Measurements from ENCODE around the gene GMPR. TPM values are rescaled to one million over a fixed set of nuclear protein-coding genes. Genes with fewer than 3 reads are reported as not detected.
A peak's percentile ranks its signal among the peaks of the same experiment; 100 is the strongest.

The GMPR gene
- total RNA-seq, 1 experiment from 2014 or later: 24.0 TPM

DNA sequence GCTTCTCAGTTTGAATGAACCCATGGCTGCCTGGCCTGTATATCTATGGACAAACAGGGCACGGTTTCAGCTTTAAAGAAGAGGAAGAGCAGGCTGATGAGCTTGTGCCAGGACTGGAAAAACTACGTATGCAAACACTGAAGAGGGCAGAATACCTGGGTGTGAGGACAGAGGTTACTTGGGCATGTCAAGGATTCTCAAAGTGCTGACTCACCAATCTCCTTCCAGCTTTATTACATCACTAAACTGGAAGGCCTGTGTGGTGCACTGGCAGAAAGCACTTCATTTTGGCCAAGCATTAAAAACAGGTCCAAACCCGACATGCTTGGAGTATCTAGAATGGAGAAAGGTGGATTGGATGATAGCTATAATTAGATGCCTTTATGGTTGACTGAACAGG lies 95.2 kb downstream of the GMPR start:
- Histone ChIP-seq H2AFZ (ENCODE audit: low read depth, low read length, poor library complexity, severe bottlenecking) (no peak overlapping the region), H3K4me3 (replicated peaks in 1 of 2; ENCODE audit: low read depth in 1 of 2, low read length in 2 of 2) (no peak overlapping the region), H3K9me2 (ENCODE audit: insufficient read depth) (no peaks in the 10 kb centered on the region), H3K27me3 (ENCODE audit: insufficient read depth, low read length) (no peaks in the 10 kb centered on the region), H3K36me3 (ENCODE audit: control insufficient read depth in 1 of 2, insufficient read depth in 2 of 2, low read length in 2 of 2) (no peaks in the 10 kb centered on the region), H4K20me1 (ENCODE audit: insufficient read depth) (no peaks in the 10 kb centered on the region), H3K4me1 (ENCODE audit: control insufficient read depth in 1 of 2, insufficient read depth in 2 of 2, low read length in 2 of 2) (peaks cover 8 to 40% of the 10 kb centered on the region in 2 experiments; a peak in 3 of 4 replicates), H3K9ac (ENCODE audit: low read length) (no peak overlapping the region), H3K4me2 (ENCODE audit: low read length) (peak overlapping the region; percentile 17), H3K27ac (ENCODE audit: low read depth, low read length) (no peak overlapping the region), H3K79me2 (ENCODE audit: insufficient read depth, low read length) (no peaks in the 10 kb centered on the region), H3K9me3 (ENCODE audit: control insufficient read depth in 1 of 2, insufficient read depth in 1 of 2, low read depth in 1 of 2, low read length in 2 of 2) (no peaks in the 10 kb centered on the region)
- TF ChIP-seq FOSL1 (IDR thresholded peaks at IDR 0.05; ENCODE audit: low read depth) (0 out of 2 replicates have a peak, but pooled peaks have one; percentile 33), CBX3 (IDR thresholded peaks at IDR 0.05; ENCODE audit: low read depth) (no peak), TCF7L2 (IDR thresholded peaks at IDR 0.05; ENCODE audit: borderline replicate concordance, extremely low read depth, insufficient read depth, insufficient read length) (no peak), SP1 (IDR thresholded peaks at IDR 0.05; ENCODE audit: low read depth) (no peak), SRF (IDR thresholded peaks at IDR 0.05; ENCODE audit: low read depth) (no peak), EZH2 (IDR thresholded peaks at IDR 0.05) (no peak), RAD21 (IDR thresholded peaks at IDR 0.05; ENCODE audit: low read depth) (no peak)
- TF ChIP-seq, protein P1, sequence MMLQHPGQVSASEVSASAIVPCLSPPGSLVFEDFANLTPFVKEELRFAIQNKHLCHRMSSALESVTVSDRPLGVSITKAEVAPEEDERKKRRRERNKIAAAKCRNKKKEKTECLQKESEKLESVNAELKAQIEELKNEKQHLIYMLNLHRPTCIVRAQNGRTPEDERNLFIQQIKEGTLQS (IDR thresholded peaks at IDR 0.05): no peak
- TF ChIP-seq, protein P2, sequence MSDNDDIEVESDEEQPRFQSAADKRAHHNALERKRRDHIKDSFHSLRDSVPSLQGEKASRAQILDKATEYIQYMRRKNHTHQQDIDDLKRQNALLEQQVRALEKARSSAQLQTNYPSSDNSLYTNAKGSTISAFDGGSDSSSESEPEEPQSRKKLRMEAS (IDR thresholded peaks at IDR 0.05): no peak
- intact Hi-C loops (cut with micrococcal nuclease): loop anchor here (2.0 to 5.0 kb wide), 5 partner anchors 177 to 759 kb away; no protein-coding TSS in a partner anchor
- ATAC-seq (no peak), DNase-seq (ENCODE audit: low read depth, low spot score) (no peak)
- BruUV-seq (replicated peaks): no TSS peak
- ChIA-PET CTCF (interaction anchor here (1.1 to 2.7 kb wide), 6 partner anchors 13 to 753 kb away, joined by 3 to 9 read pairs (median 4); no protein-coding TSS in a partner anchor), RAD21 (ENCODE audit: low non-redundant PET in 1 of 2, low total read pairs in 2 of 2, uncharacterized antibody in 2 of 2, unreplicated experiment in 2 of 2) (no interaction called here), POLR2A (no interaction called here)

DNA sequence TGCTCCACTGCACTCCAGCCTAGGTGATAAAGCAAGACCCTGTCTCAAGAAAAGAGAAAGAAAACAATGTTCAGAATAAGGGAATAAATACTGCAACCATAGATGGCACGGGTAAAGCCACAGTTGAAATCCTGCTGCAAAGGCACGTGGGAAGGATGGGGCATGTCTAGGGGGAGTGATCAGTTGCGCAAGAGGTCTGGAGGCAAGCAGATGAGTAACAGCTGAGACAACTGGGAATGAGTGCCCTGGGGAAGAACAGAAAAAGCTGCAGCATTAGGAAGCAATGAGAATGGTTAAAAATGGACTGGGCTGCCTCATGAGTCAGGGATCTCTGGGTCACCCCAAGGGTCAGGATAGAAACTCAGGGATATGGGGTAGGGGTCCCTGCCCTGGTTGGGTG lies 96.3 kb downstream of the GMPR start:
- Histone ChIP-seq H3K4me1 (ENCODE audit: control insufficient read depth in 1 of 2, insufficient read depth in 2 of 2, low read length in 2 of 2) (peaks cover 13 to 50% of the 10 kb centered on the region in 2 experiments; a peak in 3 of 4 replicates), H3K27me3 (ENCODE audit: insufficient read depth, low read length) (no peaks in the 10 kb centered on the region), H3K4me3 (replicated peaks in 1 of 2; ENCODE audit: low read depth in 1 of 2, low read length in 2 of 2) (no peak overlapping the region), H4K20me1 (ENCODE audit: insufficient read depth) (no peaks in the 10 kb centered on the region), H2AFZ (ENCODE audit: low read depth, low read length, poor library complexity, severe bottlenecking) (no peak overlapping the region), H3K9me2 (ENCODE audit: insufficient read depth) (no peaks in the 10 kb centered on the region), H3K36me3 (ENCODE audit: control insufficient read depth in 1 of 2, insufficient read depth in 2 of 2, low read length in 2 of 2) (no peaks in the 10 kb centered on the region), H3K9me3 (ENCODE audit: control insufficient read depth in 1 of 2, insufficient read depth in 1 of 2, low read depth in 1 of 2, low read length in 2 of 2) (no peaks in the 10 kb centered on the region), H3K79me2 (ENCODE audit: insufficient read depth, low read length) (no peaks in the 10 kb centered on the region), H3K27ac (ENCODE audit: low read depth, low read length) (no peak overlapping the region), H3K4me2 (ENCODE audit: low read length) (no peak overlapping the region), H3K9ac (ENCODE audit: low read length) (no peak overlapping the region)
- ChIA-PET POLR2A (no interaction called here), CTCF (interaction anchor here (0.6 to 1.4 kb wide), 4 partner anchors 15 to 437 kb away, joined by 3 to 4 read pairs (median 3); no protein-coding TSS in a partner anchor), RAD21 (ENCODE audit: low non-redundant PET in 1 of 2, low total read pairs in 2 of 2, uncharacterized antibody in 2 of 2, unreplicated experiment in 2 of 2) (no interaction called here)
- intact Hi-C loops (cut with micrococcal nuclease): loop anchor here (5.0 kb wide), 1 partner anchor 378 kb away; no protein-coding TSS in a partner anchor
- BruUV-seq (replicated peaks): no TSS peak
- ATAC-seq (no peak), DNase-seq (ENCODE audit: low read depth, low spot score) (no peak)
- TF ChIP-seq EGR1 (IDR thresholded peaks at IDR 0.05; ENCODE audit: low read depth) (no peak), CEBPB (IDR thresholded peaks at IDR 0.05; ENCODE audit: low read depth) (peak; percentile 100), RAD21 (IDR thresholded peaks at IDR 0.05; ENCODE audit: low read depth) (peak; percentile 14; the same call in 1 of the 2 replicates), SIN3A (IDR thresholded peaks at IDR 0.05; ENCODE audit: low read depth) (peak; percentile 42; the same call in 1 of the 2 replicates), SRF (IDR thresholded peaks at IDR 0.05; ENCODE audit: low read depth) (no peak), TCF7L2 (IDR thresholded peaks at IDR 0.05; ENCODE audit: borderline replicate concordance, extremely low read depth, insufficient read depth, insufficient read length) (no peak), FOSL1 (IDR thresholded peaks at IDR 0.05; ENCODE audit: low read depth) (peak; percentile 43), POLR2AphosphoS5 (IDR thresholded peaks at IDR 0.05; ENCODE audit: low read depth, low read length) (peak; percentile 27; the same call in 1 of the 2 replicates), CBX3 (IDR thresholded peaks at IDR 0.05; ENCODE audit: low read depth) (0 out of 2 replicates have a peak, but pooled peaks have one; percentile 34)
- TF ChIP-seq, protein P2 (IDR thresholded peaks at IDR 0.05): peak; percentile 76
- TF ChIP-seq, protein P3, sequence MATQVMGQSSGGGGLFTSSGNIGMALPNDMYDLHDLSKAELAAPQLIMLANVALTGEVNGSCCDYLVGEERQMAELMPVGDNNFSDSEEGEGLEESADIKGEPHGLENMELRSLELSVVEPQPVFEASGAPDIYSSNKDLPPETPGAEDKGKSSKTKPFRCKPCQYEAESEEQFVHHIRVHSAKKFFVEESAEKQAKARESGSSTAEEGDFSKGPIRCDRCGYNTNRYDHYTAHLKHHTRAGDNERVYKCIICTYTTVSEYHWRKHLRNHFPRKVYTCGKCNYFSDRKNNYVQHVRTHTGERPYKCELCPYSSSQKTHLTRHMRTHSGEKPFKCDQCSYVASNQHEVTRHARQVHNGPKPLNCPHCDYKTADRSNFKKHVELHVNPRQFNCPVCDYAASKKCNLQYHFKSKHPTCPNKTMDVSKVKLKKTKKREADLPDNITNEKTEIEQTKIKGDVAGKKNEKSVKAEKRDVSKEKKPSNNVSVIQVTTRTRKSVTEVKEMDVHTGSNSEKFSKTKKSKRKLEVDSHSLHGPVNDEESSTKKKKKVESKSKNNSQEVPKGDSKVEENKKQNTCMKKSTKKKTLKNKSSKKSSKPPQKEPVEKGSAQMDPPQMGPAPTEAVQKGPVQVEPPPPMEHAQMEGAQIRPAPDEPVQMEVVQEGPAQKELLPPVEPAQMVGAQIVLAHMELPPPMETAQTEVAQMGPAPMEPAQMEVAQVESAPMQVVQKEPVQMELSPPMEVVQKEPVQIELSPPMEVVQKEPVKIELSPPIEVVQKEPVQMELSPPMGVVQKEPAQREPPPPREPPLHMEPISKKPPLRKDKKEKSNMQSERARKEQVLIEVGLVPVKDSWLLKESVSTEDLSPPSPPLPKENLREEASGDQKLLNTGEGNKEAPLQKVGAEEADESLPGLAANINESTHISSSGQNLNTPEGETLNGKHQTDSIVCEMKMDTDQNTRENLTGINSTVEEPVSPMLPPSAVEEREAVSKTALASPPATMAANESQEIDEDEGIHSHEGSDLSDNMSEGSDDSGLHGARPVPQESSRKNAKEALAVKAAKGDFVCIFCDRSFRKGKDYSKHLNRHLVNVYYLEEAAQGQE (IDR thresholded peaks at IDR 0.05; ENCODE audit: low read depth): no peak
